ENCODE results near the gene ADGRL2.

The ADGRL2 gene

GRCh38 chr1:81805537-81806431 lies 5.0 kb downstream of the ADGRL2 start:
- in situ Hi-C loops (cut with MboI; ENCODE audit: low sequenced_read_pairs) = no loop called here

- in situ Hi-C loops (cut with MboI; ENCODE audit: low sequenced_read_pairs) = no loop called here
Observed at GRCh38 chr1:81806432-81806770, 5.7 kb downstream of the ADGRL2 start.

DNA sequence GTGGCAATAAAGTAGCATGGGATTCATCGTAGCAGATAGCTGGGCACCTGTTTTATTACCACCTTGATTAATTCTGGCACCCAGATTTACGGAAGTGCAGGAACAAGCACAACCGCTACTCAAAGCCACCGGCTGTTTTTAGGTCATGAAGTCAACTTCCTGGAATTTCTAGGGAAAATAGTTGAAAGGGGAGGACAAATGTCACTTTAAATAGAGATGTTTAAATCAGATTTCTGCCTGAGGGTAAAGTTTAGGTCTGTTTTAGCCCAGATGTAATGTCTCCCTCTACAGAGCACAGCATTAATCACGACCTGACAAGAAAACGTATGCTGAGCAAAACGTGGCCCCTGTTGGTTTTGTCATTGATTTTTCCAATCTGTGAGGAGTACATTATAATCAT lies 8.0 kb downstream of the ADGRL2 start:
- in situ Hi-C loops (cut with MboI; ENCODE audit: low sequenced_read_pairs) = no loop called here

DNA sequence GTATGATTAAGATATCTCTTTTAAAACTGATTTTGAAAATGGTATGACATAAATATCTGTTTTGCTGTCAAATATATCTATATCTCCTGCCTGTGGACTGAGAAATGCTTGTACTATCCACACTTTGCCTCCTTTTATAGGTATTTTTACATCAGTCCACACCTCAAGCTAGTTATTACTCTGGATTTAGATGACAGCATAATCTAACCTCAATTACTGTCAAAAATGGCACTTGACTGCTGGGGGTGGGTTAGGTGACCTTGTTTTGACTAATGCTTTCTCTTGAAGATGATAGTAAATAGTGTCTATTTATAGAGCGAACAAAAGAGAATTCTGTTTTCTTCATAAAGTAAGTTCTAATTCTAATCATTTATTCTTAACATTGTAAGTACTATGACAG lies 9.1 kb downstream of the ADGRL2 start:
- in situ Hi-C loops (cut with MboI; ENCODE audit: low sequenced_read_pairs) = no loop called here

DNA sequence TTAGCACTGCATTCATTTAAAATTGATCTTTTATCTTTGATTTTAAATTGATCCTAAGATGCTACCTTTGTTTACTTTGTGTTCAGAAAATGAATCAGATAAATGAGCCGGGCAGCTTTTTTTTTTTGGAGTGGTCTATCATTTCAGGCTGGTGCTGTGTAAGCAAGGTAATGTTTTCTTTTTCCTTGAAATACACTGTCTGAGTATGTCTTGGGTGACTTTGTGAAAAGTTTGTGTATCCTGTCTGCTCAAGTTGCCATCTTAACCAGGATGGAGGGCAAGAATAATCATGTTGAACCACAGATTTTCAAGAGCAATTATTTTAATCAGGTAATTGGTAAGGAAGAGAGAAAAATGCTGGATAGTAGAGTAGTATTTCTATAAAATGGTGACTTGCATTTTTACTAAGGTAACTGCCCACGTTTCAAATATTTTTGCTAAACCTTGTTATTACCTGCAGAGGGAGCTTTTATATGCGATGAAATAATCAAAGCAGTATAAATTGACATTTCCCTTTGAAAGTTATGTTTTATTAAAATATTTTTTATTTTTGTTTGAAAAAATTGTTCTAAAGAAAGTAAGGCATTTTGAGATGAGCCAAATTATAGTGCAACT lies 11.1 kb downstream of the ADGRL2 start:
- in situ Hi-C loops (cut with MboI; ENCODE audit: low sequenced_read_pairs) = no loop called here

- in situ Hi-C loops (cut with MboI; ENCODE audit: low sequenced_read_pairs) = no loop called here
Observed at GRCh38 chr1:81812712-81813111, 12.0 kb downstream of the ADGRL2 start.

- in situ Hi-C loops (cut with MboI; ENCODE audit: low sequenced_read_pairs) = no loop called here
Observed at GRCh38 chr1:81813691-81814090, 13.0 kb downstream of the ADGRL2 start.

DNA sequence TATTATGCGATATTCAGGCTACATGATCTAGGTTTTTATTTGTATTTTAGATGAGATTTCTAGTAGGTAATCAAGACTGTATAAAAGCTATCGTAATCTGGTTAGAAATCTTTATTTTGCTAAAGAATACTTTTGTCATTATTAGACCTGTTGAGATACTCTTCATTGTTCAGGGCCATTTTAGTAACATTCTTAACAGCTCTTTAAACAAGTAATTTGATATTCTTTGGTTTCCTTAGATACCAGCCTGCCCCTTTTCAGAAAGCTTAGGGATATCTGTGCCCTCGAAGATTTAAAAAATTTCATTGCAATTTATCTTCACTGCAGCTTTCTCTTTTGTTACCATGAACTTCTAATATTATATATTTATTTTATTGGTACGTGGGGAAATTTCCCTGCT lies 18.9 kb downstream of the ADGRL2 start:
- in situ Hi-C loops (cut with MboI; ENCODE audit: low sequenced_read_pairs) = no loop called here

DNA sequence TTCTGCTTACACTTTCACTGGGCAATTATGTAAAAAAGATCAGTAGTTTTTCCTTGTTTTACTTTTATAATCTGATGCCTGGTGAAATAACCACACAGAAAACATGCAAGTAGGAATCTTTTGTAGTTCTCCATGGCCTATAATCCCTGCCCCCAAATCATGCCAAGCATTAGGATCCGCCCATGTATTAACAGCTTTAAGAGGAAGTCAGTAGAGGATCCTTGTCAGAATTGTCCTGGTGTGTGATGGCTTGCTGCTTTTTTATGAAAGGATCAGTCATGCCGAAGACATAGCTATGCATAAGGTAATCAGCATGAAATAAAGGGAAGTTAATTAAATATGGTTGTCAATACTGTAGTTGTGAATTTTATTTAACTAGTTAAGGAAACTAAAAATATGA lies 20.0 kb downstream of the ADGRL2 start:
- in situ Hi-C loops (cut with MboI; ENCODE audit: low sequenced_read_pairs) = no loop called here

DNA sequence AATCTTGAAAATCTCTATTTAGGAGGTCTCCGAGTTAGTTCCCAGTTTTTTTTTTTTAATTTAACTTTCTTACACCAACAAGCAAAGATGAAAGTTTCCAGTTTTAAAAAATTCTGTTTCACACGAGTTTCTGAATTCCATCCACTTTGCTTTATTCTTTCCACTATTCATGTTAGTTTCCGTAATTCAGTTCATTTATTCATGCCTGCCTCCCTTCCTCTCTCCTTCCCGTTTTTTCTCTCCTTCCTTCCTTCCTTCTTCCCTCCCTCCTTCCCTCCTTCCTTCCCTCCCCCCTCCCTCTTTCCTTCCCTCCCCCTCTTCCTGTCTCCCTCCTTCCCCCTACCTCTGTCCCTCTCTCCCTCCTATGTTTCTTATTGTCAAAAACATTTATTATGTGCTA lies 22.3 kb downstream of the ADGRL2 start:
- in situ Hi-C loops (cut with MboI; ENCODE audit: low sequenced_read_pairs) = no loop called here

GRCh38 chr1:81824759-81825158 lies 24.0 kb downstream of the ADGRL2 start:
- in situ Hi-C loops (cut with MboI; ENCODE audit: low sequenced_read_pairs) = no loop called here

GRCh38 chr1:81827942-81828341 lies 27.2 kb downstream of the ADGRL2 start:
- in situ Hi-C loops (cut with MboI; ENCODE audit: low sequenced_read_pairs) = no loop called here

DNA sequence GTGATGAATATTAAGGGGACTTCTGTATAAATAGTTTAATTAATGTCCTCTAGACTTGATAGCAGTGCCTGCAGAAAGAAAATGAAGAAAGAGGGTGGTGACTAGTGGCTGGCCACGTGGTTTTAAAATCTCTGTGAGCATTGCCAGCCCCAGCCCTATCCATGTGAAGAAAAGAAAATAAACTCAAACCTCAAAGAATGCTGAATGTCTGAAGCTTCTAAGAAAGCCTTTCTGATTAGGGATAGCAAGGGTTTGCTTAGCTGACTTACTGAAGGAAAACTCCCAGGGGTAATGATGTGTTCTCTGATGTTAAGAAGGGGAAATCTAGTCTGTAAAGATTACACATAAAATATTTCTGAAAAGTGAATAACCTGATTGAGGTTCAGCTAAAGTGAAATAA lies 31.8 kb downstream of the ADGRL2 start:
- in situ Hi-C loops (cut with MboI; ENCODE audit: low sequenced_read_pairs) = no loop called here

- in situ Hi-C loops (cut with MboI; ENCODE audit: low sequenced_read_pairs) = no loop called here
Observed at GRCh38 chr1:81833722-81834121, 33.0 kb downstream of the ADGRL2 start.

DNA sequence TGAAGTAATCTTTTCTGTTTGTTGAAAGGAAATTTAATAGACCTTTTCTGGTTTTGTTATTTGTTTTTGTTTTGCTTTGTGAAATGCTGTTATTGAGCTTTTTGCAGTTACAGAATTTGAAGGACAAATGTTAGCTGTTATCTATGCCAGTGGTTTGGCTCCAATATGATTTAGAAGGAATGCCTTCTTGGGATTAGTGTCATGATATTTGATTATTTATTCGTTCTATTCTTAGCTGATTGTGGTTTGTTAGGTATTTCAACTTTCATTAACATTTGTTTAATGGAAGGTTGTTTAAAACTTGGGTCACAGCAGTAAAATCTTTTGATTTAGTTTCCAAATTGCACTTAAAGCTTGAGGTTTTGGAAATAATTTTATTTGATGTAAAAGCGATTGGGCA lies 33.5 kb downstream of the ADGRL2 start:
- in situ Hi-C loops (cut with MboI; ENCODE audit: low sequenced_read_pairs) = no loop called here

- in situ Hi-C loops (cut with MboI; ENCODE audit: low sequenced_read_pairs) = no loop called here
Observed at GRCh38 chr1:81834921-81835698, 34.4 kb downstream of the ADGRL2 start.

GRCh38 chr1:81836007-81836626 lies 35.4 kb downstream of the ADGRL2 start:
- in situ Hi-C loops (cut with MboI; ENCODE audit: low sequenced_read_pairs) = no loop called here

DNA sequence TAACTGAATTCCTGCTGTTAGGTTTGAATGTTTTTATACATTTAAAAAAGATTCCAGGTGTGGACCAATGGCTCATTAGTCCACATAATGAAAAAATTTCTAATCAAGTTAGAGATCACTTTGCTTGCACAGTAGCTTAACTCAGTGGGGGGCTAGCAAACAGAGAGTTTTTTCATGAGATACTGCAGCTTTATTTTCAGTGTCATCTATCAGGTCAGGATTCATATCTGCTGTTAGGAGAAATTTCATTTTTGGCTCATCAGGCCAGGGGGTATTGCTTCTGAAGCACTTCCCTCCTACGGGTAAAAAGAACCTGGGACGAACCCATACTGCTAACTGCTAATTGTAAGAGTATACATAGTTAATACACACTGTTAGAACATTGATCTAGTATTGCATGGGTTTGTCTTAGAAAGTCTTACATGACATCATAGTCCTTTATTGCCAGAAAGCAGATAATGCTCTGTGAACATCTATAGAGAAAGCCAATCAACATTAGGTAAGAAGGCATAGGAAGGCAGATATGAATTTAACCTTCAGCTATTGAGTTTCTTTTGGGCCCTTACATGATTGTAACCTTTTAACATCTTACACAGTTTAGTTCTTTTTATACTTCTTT lies 38.0 kb downstream of the ADGRL2 start:
- in situ Hi-C loops (cut with MboI; ENCODE audit: low sequenced_read_pairs) = no loop called here

GRCh38 chr1:81840805-81841204 lies 40.1 kb downstream of the ADGRL2 start:
- in situ Hi-C loops (cut with MboI; ENCODE audit: low sequenced_read_pairs) = no loop called here

- in situ Hi-C loops (cut with MboI; ENCODE audit: low sequenced_read_pairs) = no loop called here
Observed at GRCh38 chr1:81841795-81842194, 41.1 kb downstream of the ADGRL2 start.

GRCh38 chr1:81844477-81844876 lies 43.7 kb downstream of the ADGRL2 start:
- in situ Hi-C loops (cut with MboI; ENCODE audit: low sequenced_read_pairs) = no loop called here
